ENCODE data around the gene PNRC2. TPM values are rescaled to one million over a fixed set of nuclear protein-coding genes. Genes with fewer than 3 reads are reported as not detected.
"Not testable (repeated sequence)": the region's sequence is repeated elsewhere in the genome, so short reads cannot be mapped to it uniquely, and the experiment has no call there.

PNRC2 gene
- total RNA-seq, 1 donor from 2014 or later, result 153 TPM

DNA sequence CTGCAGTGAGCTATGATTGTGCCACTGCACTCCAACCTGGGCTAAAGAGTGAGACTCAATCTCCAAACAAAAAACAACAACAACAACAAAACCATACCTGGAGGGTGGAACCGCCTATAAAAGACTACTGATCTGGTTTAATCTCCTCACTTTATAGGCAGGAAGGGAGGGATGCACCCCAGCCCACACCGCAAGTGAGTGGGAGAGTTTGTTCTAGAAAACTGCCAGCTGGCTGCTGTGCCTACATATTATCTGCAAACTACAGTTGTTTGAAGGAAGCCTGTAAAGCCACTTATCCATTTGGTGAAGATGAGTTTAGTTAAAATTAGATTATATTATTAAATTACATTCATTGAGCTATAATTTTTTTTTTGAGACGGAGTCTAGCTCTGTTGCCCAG lies 29.6 kb downstream of the PNRC2 start:
- no peak for DNase-seq (ENCODE audit: low spot score)

- not testable (repeated sequence) for DNase-seq (ENCODE audit: low spot score)
Measured at GRCh38 chr1:23992011-23992410, 32.4 kb downstream of the PNRC2 start.

DNA sequence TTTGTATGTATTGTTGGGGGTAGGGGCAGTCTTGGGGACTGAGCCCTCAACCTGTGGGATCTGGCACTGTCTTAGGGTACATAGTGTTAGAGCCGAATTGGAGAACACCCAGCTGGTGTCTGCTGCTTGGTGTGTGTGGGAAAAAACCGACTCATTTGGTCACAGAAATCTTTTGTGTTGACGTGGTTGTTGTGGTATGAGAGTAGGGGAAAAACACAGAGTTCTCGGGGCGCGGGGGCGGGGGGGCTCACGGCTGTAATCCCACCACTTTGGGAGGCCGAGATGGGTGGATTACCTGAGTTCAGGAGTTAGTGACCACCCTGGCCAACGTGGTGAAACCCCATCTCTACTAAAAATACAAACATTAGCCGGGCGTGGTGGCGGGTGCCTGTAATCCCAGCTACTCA lies 35.8 kb downstream of the PNRC2 start:
- DNase-seq (ENCODE audit: low spot score), result no peak

- DNase-seq (ENCODE audit: low spot score), result peak; percentile 69
Measured at GRCh38 chr1:23996700-23997229, 37.1 kb downstream of the PNRC2 start.

DNA sequence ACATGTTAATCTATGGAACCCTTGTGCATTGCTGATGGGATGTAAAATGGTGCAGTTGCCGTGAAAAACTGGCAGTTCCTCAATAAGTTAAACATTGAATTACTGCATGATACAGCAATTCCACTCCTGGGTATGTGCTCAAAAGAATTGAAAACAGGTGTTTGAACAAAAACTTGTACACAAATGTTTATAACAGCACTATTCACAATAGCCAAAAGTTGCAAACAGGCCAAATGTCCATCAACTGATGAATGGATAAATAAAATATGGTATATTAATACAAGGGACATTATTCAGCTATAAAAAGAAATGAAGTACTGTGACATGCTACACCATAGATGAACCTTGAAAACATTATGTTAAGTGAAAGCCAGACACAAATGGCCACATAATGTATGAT lies 38.2 kb downstream of the PNRC2 start:
- no peak for DNase-seq (ENCODE audit: low spot score)

DNA sequence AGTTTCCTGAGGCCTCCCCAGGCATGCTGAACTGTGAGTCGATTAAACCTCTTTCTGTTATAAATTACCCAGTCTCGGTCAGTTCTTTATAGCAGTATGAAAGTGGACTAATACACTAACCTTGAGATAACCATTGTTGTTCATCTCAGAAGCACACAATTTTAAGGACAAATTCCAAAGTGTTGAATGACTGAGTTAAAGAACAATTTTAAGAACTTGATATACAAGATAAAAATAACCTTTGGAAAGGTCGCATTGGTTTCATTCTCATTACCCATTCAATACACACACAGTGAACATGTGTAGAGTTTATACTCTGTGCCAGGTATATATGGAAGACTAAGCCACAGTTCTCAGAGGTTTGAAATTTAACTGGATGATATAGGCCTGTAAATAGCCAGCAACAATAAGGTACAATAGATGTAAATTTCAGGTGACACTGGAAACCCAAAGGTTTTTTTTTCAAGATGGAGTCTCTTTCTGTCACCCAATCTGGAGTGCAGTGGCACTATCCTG lies 39.6 kb downstream of the PNRC2 start:
- no peak for DNase-seq (ENCODE audit: low spot score)

DNA sequence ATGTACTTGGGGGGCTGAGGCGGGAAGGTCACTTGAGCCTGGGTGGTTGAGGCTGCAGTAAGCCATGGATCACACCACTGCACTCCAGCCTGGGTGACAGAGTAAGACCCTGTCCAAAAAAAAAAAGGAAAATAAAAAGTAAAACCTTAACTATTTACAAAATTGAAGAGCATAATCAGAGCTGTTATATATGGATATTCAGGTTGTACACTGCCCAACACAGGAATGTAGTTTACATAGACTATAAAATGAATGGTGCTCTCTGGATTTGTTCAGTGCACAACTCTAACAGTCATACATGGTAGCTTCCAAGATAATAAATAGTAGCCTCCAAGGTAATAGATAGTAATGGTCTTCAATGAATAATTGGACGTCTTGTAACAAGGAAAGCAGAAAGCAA lies 43.1 kb downstream of the PNRC2 start:
- no peak for DNase-seq (ENCODE audit: low spot score)

DNA sequence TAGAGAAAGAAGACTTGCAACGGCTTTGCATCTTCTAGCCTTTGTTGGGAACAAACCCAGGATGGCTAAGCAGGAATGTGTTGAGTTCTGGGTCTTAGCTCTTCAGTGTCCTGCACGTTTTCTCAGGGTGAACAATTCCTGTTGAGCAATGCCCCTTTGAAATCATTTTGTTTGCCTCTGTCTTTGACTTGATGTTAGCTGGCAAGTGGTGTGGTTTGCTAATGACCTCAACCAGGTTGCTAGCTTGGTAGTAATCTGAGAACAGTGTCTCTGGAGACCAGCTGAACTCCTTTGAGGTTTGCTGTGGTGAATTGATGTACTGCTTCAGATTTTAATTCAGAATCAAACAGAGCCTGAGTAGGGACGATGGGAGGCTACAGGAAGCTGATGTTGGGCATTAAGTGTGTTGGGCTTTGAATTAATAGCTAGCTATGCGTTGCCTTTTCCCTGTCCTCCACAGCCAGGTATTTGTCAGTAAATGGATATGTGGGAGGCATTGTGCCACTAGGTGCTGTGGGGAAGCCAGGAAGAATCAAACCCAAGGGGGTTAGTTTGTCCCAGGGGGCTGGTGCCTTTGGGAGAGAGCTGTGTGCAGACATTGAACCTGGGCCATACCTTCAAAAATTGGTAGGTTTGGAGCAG lies 43.8 kb downstream of the PNRC2 start:
- no peak for DNase-seq (ENCODE audit: low spot score)

DNA sequence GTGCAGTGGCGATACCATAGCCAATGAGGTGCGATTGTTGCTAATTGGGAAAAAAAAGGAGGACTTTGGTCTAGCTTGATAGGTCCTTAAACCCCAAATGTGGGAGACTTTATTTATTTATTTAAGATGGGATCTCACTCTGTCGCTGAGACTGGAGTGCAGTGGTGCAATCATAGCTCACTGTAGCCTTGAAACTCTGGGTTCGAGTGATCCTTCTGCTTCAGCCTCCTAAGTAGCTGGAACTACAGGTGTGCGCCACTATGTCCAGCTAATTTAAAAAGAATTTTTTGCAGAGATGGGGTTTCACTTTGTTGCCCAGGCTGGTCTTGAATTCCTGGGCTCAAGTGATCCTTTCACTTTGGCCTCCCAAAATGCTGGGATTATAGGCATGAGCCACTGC lies 44.5 kb downstream of the PNRC2 start:
- no peak for DNase-seq (ENCODE audit: low spot score)

DNA sequence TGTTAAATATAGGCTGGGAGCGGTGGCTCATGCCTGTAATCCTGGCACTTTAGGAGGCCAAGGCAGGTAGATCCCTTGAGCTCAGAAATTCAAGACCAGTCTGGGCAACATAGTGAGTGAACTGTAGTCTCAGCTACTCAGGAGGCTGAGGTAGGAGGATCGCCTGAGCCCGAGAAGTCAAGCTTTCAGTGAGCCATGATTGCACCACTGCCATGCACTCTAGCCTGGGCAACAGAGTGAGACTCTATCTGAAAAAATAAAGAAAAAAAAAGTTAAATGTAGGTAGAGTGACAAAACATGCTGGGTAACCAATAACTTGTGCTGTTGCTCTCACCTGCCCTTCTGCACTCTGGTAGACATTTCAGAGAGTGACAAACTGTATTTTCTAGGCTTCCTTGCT lies 45.5 kb downstream of the PNRC2 start:
- no peak for DNase-seq (ENCODE audit: low spot score)

DNA sequence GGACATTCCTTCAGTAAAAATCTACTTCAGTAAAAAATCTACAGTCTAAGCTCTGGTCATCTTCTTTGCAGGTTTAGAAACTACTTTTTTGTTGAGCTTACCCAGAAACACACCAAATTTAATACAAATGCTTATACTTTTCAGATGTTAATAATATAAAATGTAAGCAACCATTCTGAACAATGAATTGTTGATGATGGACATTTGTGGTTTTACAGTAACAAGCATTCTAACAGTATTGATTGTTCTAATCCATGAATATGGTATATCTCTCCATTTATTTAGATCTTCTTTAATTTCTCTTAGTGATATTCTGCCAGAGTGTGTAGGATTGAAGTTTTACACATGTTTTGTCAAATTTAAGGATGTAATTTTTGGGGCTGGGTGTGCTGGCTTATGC lies 47.5 kb downstream of the PNRC2 start:
- no peak for DNase-seq (ENCODE audit: low spot score)

- not testable (repeated sequence) for DNase-seq (ENCODE audit: low spot score)
Measured at GRCh38 chr1:24008574-24009184, 49.1 kb downstream of the PNRC2 start.

- peak; percentile 48 for DNase-seq (ENCODE audit: low spot score)
Measured at GRCh38 chr1:24009406-24009805, 49.8 kb downstream of the PNRC2 start.

DNA sequence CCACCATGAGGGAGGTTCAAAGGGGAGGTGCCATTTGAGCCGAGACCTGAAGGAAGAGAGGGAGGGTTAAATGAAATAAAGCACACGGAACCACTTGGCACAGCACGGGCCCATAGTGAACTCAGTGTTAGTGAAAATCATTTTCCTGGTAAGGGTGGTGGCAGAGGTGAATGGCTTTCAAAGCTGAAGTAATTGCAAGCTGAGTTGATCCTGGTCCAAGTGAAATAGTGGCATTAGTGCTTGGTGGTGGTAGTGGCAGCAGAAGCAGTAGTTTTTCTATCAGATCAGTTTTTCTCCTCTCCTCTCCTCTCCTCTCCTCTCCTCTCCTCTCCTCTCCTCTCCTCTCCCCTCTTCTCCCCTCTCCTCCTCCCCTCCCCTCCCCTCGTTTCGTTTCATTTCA lies 51.0 kb downstream of the PNRC2 start:
- DNase-seq (ENCODE audit: low spot score), result peak; percentile 23

DNA sequence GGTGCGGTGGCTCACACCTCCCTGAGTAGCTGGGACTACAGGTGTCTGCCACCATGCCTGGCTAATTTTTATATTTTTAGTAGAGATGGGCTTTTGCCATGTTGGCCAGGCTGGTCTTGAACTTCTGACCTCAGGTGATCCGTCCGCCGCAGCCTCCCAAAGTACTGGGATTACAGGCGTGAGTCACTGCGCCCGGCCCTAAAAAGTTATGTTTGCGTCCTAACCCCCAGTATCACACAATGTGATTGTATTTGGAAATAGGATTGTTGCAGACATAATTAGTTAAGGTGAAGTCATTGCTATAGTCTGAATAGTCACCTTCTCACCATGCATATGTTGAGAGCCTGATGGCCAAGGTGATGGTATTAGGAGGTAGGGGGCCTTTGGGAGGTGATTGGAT lies 53.2 kb downstream of the PNRC2 start:
- DNase-seq (ENCODE audit: low spot score), result not testable (repeated sequence)

Other genes starting within 250 kb of the PNRC2 start
- 35.0 TPM for gene ELOA, start 216.4 kb upstream of the PNRC2 start, total RNA-seq
- gene PITHD1, start 181.4 kb upstream of the PNRC2 start, total RNA-seq, result 49.0 TPM
- gene LYPLA2, start 168.7 kb upstream of the PNRC2 start, total RNA-seq, result 63.2 TPM
- gene GALE, start 159.1 kb upstream of the PNRC2 start, total RNA-seq, result 111 TPM
- 57.6 TPM for gene HMGCL, start 134.4 kb upstream of the PNRC2 start, total RNA-seq
- gene FUCA1, start 91.5 kb upstream of the PNRC2 start, total RNA-seq, result 65.9 TPM
- 0.03 TPM for gene CNR2, start 46.5 kb upstream of the PNRC2 start, total RNA-seq
- gene SRSF10, start 20.5 kb downstream of the PNRC2 start, total RNA-seq, result 78.9 TPM
- 1.7 TPM for gene MYOM3, start 152.3 kb downstream of the PNRC2 start, total RNA-seq
- 11.6 TPM for gene IL22RA1, start 183.3 kb downstream of the PNRC2 start, total RNA-seq
- gene IFNLR1, start 227.5 kb downstream of the PNRC2 start, total RNA-seq, result 11.2 TPM

Data from mucosa of gallbladder (tissue), 1 donor.